Spleen (tissue), 7 donors: Measurements from ENCODE around the gene DDX43.

ENCODE experiments used
- POLR2A ChIP-seq, 3 donors: fragments of 450-650 bp; IDR thresholded peaks; one replicate each; pipeline ENCODE4 v1.5.1; 2017; ENCODE audit warnings: antibody characterized with exemption in 3 of 3, mild to moderate bottlenecking in 1 of 3
- TF ChIP-seq, protein P1 (sequence below), 11 experiments: fragments of 200-600 bp in 7 of 11; fragments of 450-650 bp in 4 of 11; sonication (generic) in 4 of 11; IDR thresholded peaks in 8 of 11; conservative IDR thresholded peaks in 3 of 11; 1 replicate in 7 of 11; 2 replicates in 4 of 11; pipeline versions ENCODE4 v1.4.0 to v1.8.0; 2016 to 2021; ENCODE audit warnings: antibody characterized with exemption in 11 of 11, inconsistent platforms in 4 of 11, mild to moderate bottlenecking in 1 of 11
- donor health status: DM: no; HTN: no; CAD: no; lungs with moderate emphysema.
- donor health status: DM: no; HTN: no; CAD: no.
- donor health status: DM: no; HTN: no; CAD: no.

DNA sequence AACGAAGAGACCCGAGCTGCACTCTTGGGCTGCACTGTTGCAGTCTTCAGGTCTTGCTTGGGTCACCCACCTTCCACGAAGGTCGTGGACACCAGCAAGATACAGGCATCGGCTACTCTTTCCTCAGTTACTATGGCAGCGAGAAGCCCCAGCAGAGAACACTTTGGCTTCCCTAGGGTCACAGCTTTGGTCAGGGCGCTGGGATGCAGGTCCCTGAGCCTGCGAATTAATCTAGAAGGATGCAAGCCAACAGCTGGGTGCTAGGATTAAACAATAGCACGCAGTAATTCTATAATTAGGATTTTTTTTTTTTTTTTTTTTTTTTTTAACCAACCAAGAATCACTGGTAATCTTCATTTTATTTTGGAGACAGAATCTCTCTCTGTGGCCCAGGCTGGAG lies 30.1 kb upstream of the DDX43 start:
- TF ChIP-seq, protein P1, sequence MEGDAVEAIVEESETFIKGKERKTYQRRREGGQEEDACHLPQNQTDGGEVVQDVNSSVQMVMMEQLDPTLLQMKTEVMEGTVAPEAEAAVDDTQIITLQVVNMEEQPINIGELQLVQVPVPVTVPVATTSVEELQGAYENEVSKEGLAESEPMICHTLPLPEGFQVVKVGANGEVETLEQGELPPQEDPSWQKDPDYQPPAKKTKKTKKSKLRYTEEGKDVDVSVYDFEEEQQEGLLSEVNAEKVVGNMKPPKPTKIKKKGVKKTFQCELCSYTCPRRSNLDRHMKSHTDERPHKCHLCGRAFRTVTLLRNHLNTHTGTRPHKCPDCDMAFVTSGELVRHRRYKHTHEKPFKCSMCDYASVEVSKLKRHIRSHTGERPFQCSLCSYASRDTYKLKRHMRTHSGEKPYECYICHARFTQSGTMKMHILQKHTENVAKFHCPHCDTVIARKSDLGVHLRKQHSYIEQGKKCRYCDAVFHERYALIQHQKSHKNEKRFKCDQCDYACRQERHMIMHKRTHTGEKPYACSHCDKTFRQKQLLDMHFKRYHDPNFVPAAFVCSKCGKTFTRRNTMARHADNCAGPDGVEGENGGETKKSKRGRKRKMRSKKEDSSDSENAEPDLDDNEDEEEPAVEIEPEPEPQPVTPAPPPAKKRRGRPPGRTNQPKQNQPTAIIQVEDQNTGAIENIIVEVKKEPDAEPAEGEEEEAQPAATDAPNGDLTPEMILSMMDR (IDR thresholded peaks at IDR 0.05 in 8 of 11, conservative IDR thresholded peaks at IDR 0.05 in 3 of 11) = no peak
- TF ChIP-seq POLR2A (IDR thresholded peaks at IDR 0.05) = no peak
